Dendritic cell treated with granulocyte-macrophage colony-stimulating factor and Interleukin-4, amounts not matched to agents 40 ng/mL and 50 ng/mL, for 4 days (primary cell): ENCODE results near the gene CNNM1.

Source experiments
- H3K27ac Mint-ChIP-seq: one replicate; pipeline ENCODE4 v1.8.0; 2022; ENCODE audit warnings: mild to moderate bottlenecking, mixed read lengths
- H3K27me3 Mint-ChIP-seq: one replicate; pipeline ENCODE4 v1.8.0; 2022; ENCODE audit warnings: mild to moderate bottlenecking, mixed read lengths
- H3K36me3 Mint-ChIP-seq: one replicate; pipeline ENCODE4 v1.8.0; 2022; ENCODE audit warnings: low read depth, mixed read lengths
- H3K4me1 Mint-ChIP-seq: one replicate; pipeline ENCODE4 v1.8.0; 2022; ENCODE audit warnings: low read depth, mixed read lengths
- H3K4me3 Mint-ChIP-seq: one replicate; pipeline ENCODE4 v1.8.0; 2022; ENCODE audit warnings: mild to moderate bottlenecking, moderate library complexity, mixed read lengths
- H3K9me3 Mint-ChIP-seq: one replicate; pipeline ENCODE4 v1.8.0; 2022; ENCODE audit warnings: mixed read lengths
- intact Hi-C: fragments of 100-400 bp; cut with micrococcal nuclease; formaldehyde crosslinking; loops from one replicate; pipeline ENCODE4 v1.15.0; 2022

CNNM1 gene

GRCh38 chr10:99325281-99325680 lies 3.9 kb upstream of the CNNM1 start:
- Mint-ChIP-seq H3K36me3 (no peaks in the 10 kb centered on the region), H3K27me3 (peaks cover 38% of the 10 kb centered on the region), H3K4me1 (peaks cover 3% of the 10 kb centered on the region), H3K4me3 (no peak overlapping the region), H3K9me3 (no peaks in the 10 kb centered on the region), H3K27ac (no peak overlapping the region)
- intact Hi-C loops, result no loop called here

- intact Hi-C loops, result no loop called here
- Mint-ChIP-seq H3K27me3 (peaks cover 49% of the 10 kb centered on the region), H3K4me3 (no peak overlapping the region), H3K9me3 (no peaks in the 10 kb centered on the region), H3K4me1 (peaks cover 5% of the 10 kb centered on the region), H3K27ac (no peak overlapping the region), H3K36me3 (no peaks in the 10 kb centered on the region)
Measured at GRCh38 chr10:99326871-99327270, 2.3 kb upstream of the CNNM1 start.

GRCh38 chr10:99328579-99329303 lies 415 bp upstream of the CNNM1 start:
- Mint-ChIP-seq H3K4me1 (peaks cover 5% of the 10 kb centered on the region), H3K27ac (no peak overlapping the region), H3K9me3 (no peaks in the 10 kb centered on the region), H3K36me3 (no peaks in the 10 kb centered on the region), H3K4me3 (peak overlapping the region; percentile 51), H3K27me3 (peaks cover 55% of the 10 kb centered on the region)
- intact Hi-C loops, result no loop called here

- Mint-ChIP-seq H3K9me3 (no peaks in the 10 kb centered on the region), H3K27ac (no peak overlapping the region), H3K27me3 (peaks cover 55% of the 10 kb centered on the region), H3K4me3 (peak overlapping the region; percentile 51), H3K36me3 (no peaks in the 10 kb centered on the region), H3K4me1 (peaks cover 5% of the 10 kb centered on the region)
- intact Hi-C loops, result no loop called here
Measured at GRCh38 chr10:99329554-99330346, 594 bp downstream of the CNNM1 start.

GRCh38 chr10:99330347-99330924 lies 1.3 kb downstream of the CNNM1 start:
- peaks cover 5% of the 10 kb centered on the region for H3K4me1 Mint-ChIP-seq
- intact Hi-C loops, result no loop called here
- no peak overlapping the region for H3K27ac Mint-ChIP-seq
- no peak overlapping the region for H3K4me3 Mint-ChIP-seq
- H3K36me3 Mint-ChIP-seq, result no peaks in the 10 kb centered on the region
- H3K9me3 Mint-ChIP-seq, result no peaks in the 10 kb centered on the region
- H3K27me3 Mint-ChIP-seq, result peaks cover 55% of the 10 kb centered on the region

GRCh38 chr10:99331207-99331803 lies 2.1 kb downstream of the CNNM1 start:
- Mint-ChIP-seq H3K27ac (no peak overlapping the region), H3K4me3 (no peak overlapping the region), H3K27me3 (peaks cover 54% of the 10 kb centered on the region), H3K36me3 (no peaks in the 10 kb centered on the region), H3K9me3 (no peaks in the 10 kb centered on the region), H3K4me1 (peaks cover 5% of the 10 kb centered on the region)
- intact Hi-C loops, result no loop called here

- Mint-ChIP-seq H3K36me3 (no peaks in the 10 kb centered on the region), H3K27ac (no peak overlapping the region), H3K27me3 (peaks cover 5% of the 10 kb centered on the region), H3K4me1 (no peaks in the 10 kb centered on the region), H3K9me3 (no peaks in the 10 kb centered on the region), H3K4me3 (no peak overlapping the region)
- intact Hi-C loops, result no loop called here
Measured at GRCh38 chr10:99337311-99337811, 8.2 kb downstream of the CNNM1 start.

GRCh38 chr10:99337901-99338300 lies 8.7 kb downstream of the CNNM1 start:
- no peaks in the 10 kb centered on the region for H3K4me1 Mint-ChIP-seq
- H3K27ac Mint-ChIP-seq, result no peak overlapping the region
- no peaks in the 10 kb centered on the region for H3K36me3 Mint-ChIP-seq
- no peaks in the 10 kb centered on the region for H3K9me3 Mint-ChIP-seq
- H3K4me3 Mint-ChIP-seq, result no peak overlapping the region
- H3K27me3 Mint-ChIP-seq, result peaks cover 3% of the 10 kb centered on the region
- intact Hi-C loops, result no loop called here

GRCh38 chr10:99339077-99339476 lies 9.9 kb downstream of the CNNM1 start:
- H3K9me3 Mint-ChIP-seq, result no peaks in the 10 kb centered on the region
- H3K27ac Mint-ChIP-seq, result no peak overlapping the region
- no peak overlapping the region for H3K4me3 Mint-ChIP-seq
- no peaks in the 10 kb centered on the region for H3K4me1 Mint-ChIP-seq
- no peaks in the 10 kb centered on the region for H3K36me3 Mint-ChIP-seq
- intact Hi-C loops, result no loop called here
- peaks cover 1% of the 10 kb centered on the region for H3K27me3 Mint-ChIP-seq

- intact Hi-C loops, result no loop called here
- H3K4me1 Mint-ChIP-seq, result no peaks in the 10 kb centered on the region
- no peak overlapping the region for H3K27ac Mint-ChIP-seq
- H3K4me3 Mint-ChIP-seq, result no peak overlapping the region
- H3K9me3 Mint-ChIP-seq, result no peaks in the 10 kb centered on the region
- H3K36me3 Mint-ChIP-seq, result no peaks in the 10 kb centered on the region
- peaks cover 1% of the 10 kb centered on the region for H3K27me3 Mint-ChIP-seq
Measured at GRCh38 chr10:99339563-99340047, 10.4 kb downstream of the CNNM1 start.

GRCh38 chr10:99340650-99341049 lies 11.5 kb downstream of the CNNM1 start:
- no peaks in the 10 kb centered on the region for H3K9me3 Mint-ChIP-seq
- H3K4me3 Mint-ChIP-seq, result no peak overlapping the region
- H3K27ac Mint-ChIP-seq, result no peak overlapping the region
- H3K27me3 Mint-ChIP-seq, result peaks cover 1% of the 10 kb centered on the region
- no peaks in the 10 kb centered on the region for H3K36me3 Mint-ChIP-seq
- H3K4me1 Mint-ChIP-seq, result no peaks in the 10 kb centered on the region
- intact Hi-C loops, result no loop called here

- H3K36me3 Mint-ChIP-seq, result no peaks in the 10 kb centered on the region
- no peak overlapping the region for H3K27ac Mint-ChIP-seq
Measured at GRCh38 chr10:99341248-99341647, 12.1 kb downstream of the CNNM1 start.

GRCh38 chr10:99341860-99342490 lies 12.8 kb downstream of the CNNM1 start:
- Mint-ChIP-seq H3K36me3 (no peaks in the 10 kb centered on the region), H3K9me3 (no peaks in the 10 kb centered on the region), H3K4me1 (no peaks in the 10 kb centered on the region), H3K4me3 (no peak overlapping the region), H3K27ac (no peak overlapping the region), H3K27me3 (peaks cover 1% of the 10 kb centered on the region)
- intact Hi-C loops, result no loop called here

More at GRCh38 chr10:99341248-99341647, 12.1 kb downstream of the CNNM1 start:
- Mint-ChIP-seq H3K4me3 (no peak overlapping the region), H3K27me3 (peaks cover 1% of the 10 kb centered on the region), H3K9me3 (no peaks in the 10 kb centered on the region), H3K4me1 (no peaks in the 10 kb centered on the region)
- intact Hi-C loops, result no loop called here
